OCI-LY7 (cell line): ENCODE results near the gene WDR43.

ENCODE experiments used
- EZH2phosphoT487 ChIP-seq: fragments of 200-600 bp; sonication (generic); IDR thresholded peaks from 2 replicates; pipeline ENCODE4 v1.6.1; 2018; ENCODE audit warnings: low read depth, borderline replicate concordance, mild to moderate bottlenecking, mixed run types, antibody characterized with exemption, low read length, moderate library complexity, mixed read lengths
- TF ChIP-seq, protein P1 (sequence below): fragments of 200-600 bp; sonication (generic); conservative IDR thresholded peaks from 2 replicates; pipeline ENCODE4 v1.5.1; 2014; ENCODE audit warnings: mild to moderate bottlenecking, antibody characterized with exemption, low read length, moderate library complexity, mixed read lengths

DNA sequence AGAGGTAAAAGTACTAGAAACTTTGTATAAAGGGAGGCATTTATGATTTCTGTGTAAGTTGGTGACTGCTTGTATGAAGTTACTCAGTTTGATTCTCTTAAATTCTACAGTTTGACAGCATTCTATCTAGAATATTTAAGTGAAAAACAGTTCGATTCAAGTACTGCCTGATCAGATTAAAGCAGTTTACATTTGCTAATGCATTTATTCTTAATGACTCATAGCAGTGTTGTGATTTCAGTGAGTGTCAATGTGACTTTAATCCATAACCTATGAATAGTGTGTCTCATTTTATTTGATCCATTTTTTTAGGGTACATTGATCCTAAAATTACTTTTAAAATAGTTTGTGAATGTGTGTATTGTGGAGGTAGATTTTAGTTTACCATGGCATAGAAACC, 35.7 kb downstream of the WDR43 start:
- TF ChIP-seq, protein P1, sequence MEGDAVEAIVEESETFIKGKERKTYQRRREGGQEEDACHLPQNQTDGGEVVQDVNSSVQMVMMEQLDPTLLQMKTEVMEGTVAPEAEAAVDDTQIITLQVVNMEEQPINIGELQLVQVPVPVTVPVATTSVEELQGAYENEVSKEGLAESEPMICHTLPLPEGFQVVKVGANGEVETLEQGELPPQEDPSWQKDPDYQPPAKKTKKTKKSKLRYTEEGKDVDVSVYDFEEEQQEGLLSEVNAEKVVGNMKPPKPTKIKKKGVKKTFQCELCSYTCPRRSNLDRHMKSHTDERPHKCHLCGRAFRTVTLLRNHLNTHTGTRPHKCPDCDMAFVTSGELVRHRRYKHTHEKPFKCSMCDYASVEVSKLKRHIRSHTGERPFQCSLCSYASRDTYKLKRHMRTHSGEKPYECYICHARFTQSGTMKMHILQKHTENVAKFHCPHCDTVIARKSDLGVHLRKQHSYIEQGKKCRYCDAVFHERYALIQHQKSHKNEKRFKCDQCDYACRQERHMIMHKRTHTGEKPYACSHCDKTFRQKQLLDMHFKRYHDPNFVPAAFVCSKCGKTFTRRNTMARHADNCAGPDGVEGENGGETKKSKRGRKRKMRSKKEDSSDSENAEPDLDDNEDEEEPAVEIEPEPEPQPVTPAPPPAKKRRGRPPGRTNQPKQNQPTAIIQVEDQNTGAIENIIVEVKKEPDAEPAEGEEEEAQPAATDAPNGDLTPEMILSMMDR: no peak
- no peak for TF ChIP-seq EZH2phosphoT487
